Neuronal stem cell (in vitro differentiated cells): Measurements from ENCODE around the gene DGAT2. TPM values are rescaled to one million over a fixed set of nuclear protein-coding genes. Genes with fewer than 3 reads are reported as not detected.

Experiments
- small RNA-seq: library from polyadenylated mRNA; stranded (forward); fragments of <200 nt; extraction: miRNeasy Mini kit (QIAGEN cat#:217004); gene quantifications from one replicate; pipeline ENCODE3, GENCODE V24; 2013; ENCODE audit not compliant: insufficient read depth

Gene DGAT2

Small RNAs within 50 kb of the gene (small RNA-seq; reads per million reads assigned to genes)
- not detected for gene RF00019
- not detected for gene RN7SL786P
